ENCODE results near the gene IL17B. TPM values are rescaled to one million over a fixed set of nuclear protein-coding genes. Genes with fewer than 3 reads are reported as not detected.

Gene IL17B
- total and polyA plus RNA-seq, 5 donors, result 0.65 to 2.3 (median 1.2) TPM; not detected in 1

GRCh38 chr5:149365418-149365817 is 13.7 kb downstream of the IL17B start:
- intact Hi-C loops (cut with DNase I), result loop anchor here (5.0 to 10.0 kb wide), 5 partner anchors 48 to 202 kb away; no protein-coding TSS in a partner anchor
- DNase-seq (no peak), ATAC-seq (no peak)
- Histone ChIP-seq H3K4me1 (ENCODE audit: control insufficient read depth, insufficient read depth, low read length) (no peaks in the 10 kb centered on the region), H3K4me3 (ENCODE audit: low read length) (no peak overlapping the region), H3K9me3 (ENCODE audit: control insufficient read depth, low read length) (no peaks in the 10 kb centered on the region), H3K27me3 (ENCODE audit: control insufficient read depth, insufficient read depth) (no peaks in the 10 kb centered on the region), H3K27ac (ENCODE audit: low read length) (no peak overlapping the region)
- 90% methylated on average over 6 of the region's 6 CpGs for WGBS

DNA sequence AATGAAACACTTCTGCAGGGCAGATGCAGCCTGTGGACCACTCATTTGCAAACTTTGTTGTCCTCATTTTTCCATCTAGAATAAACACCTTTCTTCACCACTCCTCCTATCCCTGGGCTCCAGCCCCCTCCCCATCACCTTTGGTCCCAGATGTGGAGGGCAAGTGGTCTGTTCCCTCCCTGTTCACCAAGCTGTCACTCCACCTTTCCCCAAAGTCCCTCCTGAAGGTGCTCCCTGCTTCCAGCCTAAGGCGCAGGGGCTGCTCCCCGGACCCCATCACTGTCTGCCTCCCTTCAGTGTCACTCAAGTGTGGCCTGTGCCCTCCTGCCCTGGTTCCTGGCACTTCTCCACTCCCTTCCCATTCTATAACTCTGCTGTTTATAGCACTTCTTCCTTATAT is 14.4 kb downstream of the IL17B start:
- Histone ChIP-seq H3K27me3 (ENCODE audit: control insufficient read depth, insufficient read depth) (no peaks in the 10 kb centered on the region), H3K9me3 (ENCODE audit: control insufficient read depth, low read length) (no peaks in the 10 kb centered on the region), H3K4me3 (ENCODE audit: low read length) (no peak overlapping the region), H3K27ac (ENCODE audit: low read length) (no peak overlapping the region), H3K4me1 (ENCODE audit: control insufficient read depth, insufficient read depth, low read length) (no peaks in the 10 kb centered on the region)
- DNase-seq (no peak), ATAC-seq (no peak)
- intact Hi-C loops (cut with DNase I), result loop anchor here (5.0 to 10.0 kb wide), 5 partner anchors 47 to 203 kb away; no protein-coding TSS in a partner anchor
- 92% methylated on average over 2 of the region's 2 CpGs for WGBS

- intact Hi-C loops (cut with DNase I), result loop anchor here in 2 of 4 donors (10.0 kb wide), 1 partner anchor 99 kb away; no protein-coding TSS in a partner anchor
- H3K27ac ChIP-seq (ENCODE audit: low read length), result no peak overlapping the region
- no peaks in the 10 kb centered on the region for H3K4me1 ChIP-seq (ENCODE audit: control insufficient read depth, insufficient read depth, low read length)
- WGBS, result 92% methylated on average over 9 of the region's 9 CpGs
- no peaks in the 10 kb centered on the region for H3K9me3 ChIP-seq (ENCODE audit: control insufficient read depth, low read length)
- no peak for ATAC-seq
- no peaks in the 10 kb centered on the region for H3K27me3 ChIP-seq (ENCODE audit: control insufficient read depth, insufficient read depth)
- no peak for DNase-seq
- H3K4me3 ChIP-seq (ENCODE audit: low read length), result no peak overlapping the region
These were observed 15.2 kb downstream of the IL17B start for GRCh38 chr5:149363936-149364335.

GRCh38 chr5:149363358-149363757 is 15.7 kb downstream of the IL17B start:
- Histone ChIP-seq H3K4me1 (ENCODE audit: control insufficient read depth, insufficient read depth, low read length) (no peaks in the 10 kb centered on the region), H3K9me3 (ENCODE audit: control insufficient read depth, low read length) (no peaks in the 10 kb centered on the region), H3K27ac (ENCODE audit: low read length) (no peak overlapping the region), H3K4me3 (ENCODE audit: low read length) (no peak overlapping the region), H3K27me3 (ENCODE audit: control insufficient read depth, insufficient read depth) (no peaks in the 10 kb centered on the region)
- ATAC-seq (no peak), DNase-seq (no peak)
- intact Hi-C loops (cut with DNase I), result loop anchor here in 2 of 4 donors (10.0 kb wide), 1 partner anchor 99 kb away; no protein-coding TSS in a partner anchor

- Histone ChIP-seq H3K27ac (ENCODE audit: low read length) (no peak overlapping the region), H3K27me3 (ENCODE audit: control insufficient read depth, insufficient read depth) (no peaks in the 10 kb centered on the region), H3K4me1 (ENCODE audit: control insufficient read depth, insufficient read depth, low read length) (no peaks in the 10 kb centered on the region), H3K9me3 (ENCODE audit: control insufficient read depth, low read length) (no peaks in the 10 kb centered on the region), H3K4me3 (ENCODE audit: low read length) (no peak overlapping the region)
- WGBS, result 88% methylated on average over 12 of the region's 12 CpGs
- DNase-seq (no peak), ATAC-seq (no peak)
- intact Hi-C loops (cut with DNase I), result loop anchor here in 2 of 4 donors (10.0 kb wide), 1 partner anchor 98 kb away; no protein-coding TSS in a partner anchor
These were observed 16.6 kb downstream of the IL17B start for GRCh38 chr5:149362541-149362940.

GRCh38 chr5:149360272-149360671 is 18.8 kb downstream of the IL17B start:
- H3K27ac ChIP-seq (ENCODE audit: low read length), result no peak overlapping the region
- no peaks in the 10 kb centered on the region for H3K9me3 ChIP-seq (ENCODE audit: control insufficient read depth, low read length)
- H3K4me1 ChIP-seq (ENCODE audit: control insufficient read depth, insufficient read depth, low read length), result no peaks in the 10 kb centered on the region
- no peaks in the 10 kb centered on the region for H3K27me3 ChIP-seq (ENCODE audit: control insufficient read depth, insufficient read depth)
- no peak for ATAC-seq
- WGBS, result 86% methylated on average over 1 of the region's 1 CpG
- no peak for DNase-seq
- intact Hi-C loops (cut with DNase I), result loop anchor here in 2 of 4 donors (10.0 kb wide), 1 partner anchor 95 kb away; no protein-coding TSS in a partner anchor
- H3K4me3 ChIP-seq (ENCODE audit: low read length), result no peak overlapping the region

GRCh38 chr5:149358868-149359495 is 20.1 kb downstream of the IL17B start:
- intact Hi-C loops (cut with DNase I), result no loop called here
- 67% methylated on average over 8 of the region's 8 CpGs for WGBS
- no peak overlapping the region for H3K27ac ChIP-seq (ENCODE audit: low read length)
- H3K4me1 ChIP-seq (ENCODE audit: control insufficient read depth, insufficient read depth, low read length), result no peaks in the 10 kb centered on the region
- H3K4me3 ChIP-seq (ENCODE audit: low read length), result no peak overlapping the region
- H3K27me3 ChIP-seq (ENCODE audit: control insufficient read depth, insufficient read depth), result no peaks in the 10 kb centered on the region
- H3K9me3 ChIP-seq (ENCODE audit: control insufficient read depth, low read length), result no peaks in the 10 kb centered on the region
- DNase-seq, result no peak
- ATAC-seq, result no peak

DNA sequence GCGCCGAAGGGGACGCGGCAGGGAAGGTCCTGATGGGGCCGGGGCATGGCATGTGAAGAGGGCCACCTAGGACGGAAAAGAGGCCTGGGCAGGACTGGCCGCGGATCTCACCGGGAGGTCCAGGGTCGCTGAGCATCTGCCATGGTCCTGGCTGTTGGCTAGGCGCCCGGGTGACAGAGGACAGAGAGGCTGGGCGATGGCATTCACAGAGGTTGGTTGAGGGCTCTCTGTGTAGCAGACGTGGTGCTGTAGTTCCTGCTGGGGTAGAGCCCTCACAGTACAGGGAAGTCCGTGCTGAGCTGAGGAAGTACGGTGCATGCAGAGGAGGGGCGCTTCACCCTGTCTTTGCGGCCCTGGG is 20.8 kb downstream of the IL17B start:
- peak overlapping the region; percentile 44 for H3K27ac ChIP-seq (ENCODE audit: low read length)
- DNase-seq (peak; percentile 53 to 82 (median 80)), ATAC-seq (peak; percentile 55 to 66)
- no peaks in the 10 kb centered on the region for H3K4me1 ChIP-seq (ENCODE audit: control insufficient read depth, insufficient read depth, low read length)
- peak overlapping the region; percentile 46 for H3K4me3 ChIP-seq (ENCODE audit: low read length)
- WGBS, result under 1% methylated on average over 18 of the region's 18 CpGs
- intact Hi-C loops (cut with DNase I), result no loop called here
- no peaks in the 10 kb centered on the region for H3K9me3 ChIP-seq (ENCODE audit: control insufficient read depth, low read length)
- H3K27me3 ChIP-seq (ENCODE audit: control insufficient read depth, insufficient read depth), result no peaks in the 10 kb centered on the region

DNA sequence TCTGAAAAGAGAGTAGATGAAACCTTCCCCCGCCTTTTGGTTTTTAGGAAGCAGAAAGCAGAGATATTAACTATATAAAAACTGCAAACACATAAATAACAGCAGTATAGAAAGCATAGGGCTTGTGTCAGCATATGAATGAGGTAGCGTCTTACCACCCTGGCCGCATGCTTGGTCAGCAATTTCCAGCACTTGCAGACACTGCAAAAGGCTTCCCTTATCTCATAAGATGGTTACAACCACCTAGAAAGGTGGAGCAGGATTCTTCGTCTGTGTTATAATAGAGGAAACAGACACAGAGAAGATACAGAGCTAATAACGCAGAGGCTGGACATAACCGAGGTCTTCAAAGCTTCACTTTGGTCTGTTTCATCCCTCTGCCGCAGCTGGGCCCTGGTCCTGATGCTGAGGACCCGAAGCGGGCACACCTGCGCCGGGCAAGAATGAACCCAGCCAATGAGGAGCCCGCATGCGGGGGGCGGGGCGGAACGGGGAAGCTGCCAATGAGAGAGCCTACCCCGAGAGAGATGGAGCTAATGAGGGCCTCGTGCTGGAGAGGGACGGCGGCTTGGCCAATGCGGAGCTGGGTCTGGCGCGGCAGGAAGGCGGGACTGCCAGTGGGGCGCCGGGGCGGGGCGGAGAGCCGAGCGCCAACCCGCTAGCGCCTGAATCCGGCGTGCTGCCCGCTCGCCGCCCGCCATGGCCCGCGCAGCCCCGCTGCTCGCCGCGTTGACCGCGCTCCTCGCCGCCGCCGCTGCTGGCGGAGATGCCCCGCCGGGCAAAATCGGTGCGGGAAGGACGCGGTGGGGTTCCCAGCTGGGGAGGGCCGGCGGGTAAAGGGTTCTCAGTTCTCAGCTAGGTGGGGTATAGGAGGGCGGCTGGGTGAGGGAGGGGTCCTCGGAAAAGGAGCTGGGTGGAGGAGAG is 21.5 kb downstream of the IL17B start, which contains the start of gene PCYOX1L:
Gene PCYOX1L (plus strand): TSS at position 677 of the 924 bp plus-strand sequence. CDS start 23 bp downstream, at position 700.
- Histone ChIP-seq H3K27me3 (ENCODE audit: control insufficient read depth, insufficient read depth) (no peaks in the 10 kb centered on the region), H3K9me3 (ENCODE audit: control insufficient read depth, low read length) (no peaks in the 10 kb centered on the region), H3K4me1 (ENCODE audit: control insufficient read depth, insufficient read depth, low read length) (no peaks in the 10 kb centered on the region), H3K4me3 (ENCODE audit: low read length) (peak within 1 kb of the TSS; percentile 46), H3K27ac (ENCODE audit: low read length) (peak within 1 kb of the TSS; percentile 44)
- WGBS, result 2% methylated on average over 61 of the region's 61 CpGs
- peak; percentile 97 to 99 (median 98) for DNase-seq
- peak; percentile 99 for ATAC-seq
- intact Hi-C loops (cut with DNase I), result no loop called here

GRCh38 chr5:149356391-149356790 is 22.7 kb downstream of the IL17B start:
- no peak overlapping the region for H3K27ac ChIP-seq (ENCODE audit: low read length)
- no peaks in the 10 kb centered on the region for H3K4me1 ChIP-seq (ENCODE audit: control insufficient read depth, insufficient read depth, low read length)
- no peaks in the 10 kb centered on the region for H3K9me3 ChIP-seq (ENCODE audit: control insufficient read depth, low read length)
- 97% methylated on average over 8 of the region's 8 CpGs for WGBS
- H3K4me3 ChIP-seq (ENCODE audit: low read length), result no peak overlapping the region
- intact Hi-C loops (cut with DNase I), result no loop called here
- ATAC-seq (no peak), DNase-seq (no peak)
- no peaks in the 10 kb centered on the region for H3K27me3 ChIP-seq (ENCODE audit: control insufficient read depth, insufficient read depth)

DNA sequence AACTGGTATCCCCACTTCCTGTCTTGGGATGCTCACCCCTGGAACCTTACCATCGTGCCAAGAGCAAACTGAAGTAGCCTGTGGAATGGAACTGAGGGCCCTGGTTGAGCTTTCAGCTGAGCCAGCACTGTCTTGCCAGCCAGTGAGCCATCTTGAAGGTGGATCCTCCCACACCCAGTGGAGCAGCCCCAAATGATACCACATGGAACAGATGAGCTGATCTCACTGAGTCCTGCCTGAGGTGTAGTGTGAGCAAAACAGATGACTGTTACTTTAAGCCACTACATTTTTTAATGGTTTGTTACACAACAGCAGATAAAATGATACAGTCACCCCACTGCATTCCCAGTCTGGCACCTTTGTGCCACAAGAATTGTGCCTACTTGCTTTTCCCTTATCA is 23.4 kb downstream of the IL17B start:
- no peak overlapping the region for H3K27ac ChIP-seq (ENCODE audit: low read length)
- intact Hi-C loops (cut with DNase I), result no loop called here
- H3K4me1 ChIP-seq (ENCODE audit: control insufficient read depth, insufficient read depth, low read length), result no peaks in the 10 kb centered on the region
- WGBS, result 92% methylated on average over 1 of the region's 1 CpG
- no peaks in the 10 kb centered on the region for H3K27me3 ChIP-seq (ENCODE audit: control insufficient read depth, insufficient read depth)
- H3K9me3 ChIP-seq (ENCODE audit: control insufficient read depth, low read length), result no peaks in the 10 kb centered on the region
- ATAC-seq, result no peak
- H3K4me3 ChIP-seq (ENCODE audit: low read length), result no peak overlapping the region
- no peak for DNase-seq

All from right cardiac atrium (tissue), 5 donors.